Glutamatergic neuron (in vitro differentiated cells): ENCODE measurements around the gene KLHL24. TPM values are rescaled to one million over a fixed set of nuclear protein-coding genes. Genes with fewer than 3 reads are reported as not detected.

Experiments
- DNase-seq: peaks from one replicate; pipeline ENCODE4 v3.0.0; 2022
- H3K27ac Mint-ChIP-seq: one replicate; pipeline ENCODE4 v1.8.0; 2020; ENCODE audit warnings: mild to moderate bottlenecking, mixed read lengths, inconsistent platforms; ENCODE audit not compliant: unreplicated experiment
- H3K27me3 Mint-ChIP-seq: one replicate; pipeline ENCODE4 v1.8.0; 2020; ENCODE audit warnings: mild to moderate bottlenecking, moderate library complexity, mixed read lengths, inconsistent platforms; ENCODE audit not compliant: unreplicated experiment
- H3K36me3 Mint-ChIP-seq: one replicate; pipeline ENCODE4 v1.8.0; 2020; ENCODE audit warnings: mild to moderate bottlenecking, mixed read lengths, inconsistent platforms; ENCODE audit not compliant: unreplicated experiment
- H3K4me1 Mint-ChIP-seq: one replicate; pipeline ENCODE4 v1.8.0; 2020; ENCODE audit warnings: mild to moderate bottlenecking, low read depth, mixed read lengths, inconsistent platforms; ENCODE audit not compliant: unreplicated experiment
- H3K4me3 Mint-ChIP-seq: one replicate; pipeline ENCODE4 v1.8.0; 2020; ENCODE audit warnings: mild to moderate bottlenecking, mixed read lengths, inconsistent platforms; ENCODE audit not compliant: unreplicated experiment
- H3K9me3 Mint-ChIP-seq: one replicate; pipeline ENCODE4 v1.8.0; 2020; ENCODE audit warnings: mild to moderate bottlenecking, moderate library complexity, mixed read lengths, inconsistent platforms; ENCODE audit not compliant: unreplicated experiment
- CTCF ChIP-seq: fragments of 200-600 bp; sonication (generic); IDR thresholded peaks from one replicate; pipeline ENCODE4 v1.5.0; 2021; ENCODE audit not compliant: partially characterized antibody, unreplicated experiment
- total RNA-seq: library from RNA; stranded (reverse); fragmentation: NEBNext Ultra II Directional; extraction: Animal tissue kit (Norgen Biotek cat#: 25700); gene quantifications from one replicate; pipeline ENCODE4 v1.2.1, GENCODE V29; 2021; ENCODE audit not compliant: unreplicated experiment

Gene KLHL24
- total RNA-seq, 1 donor from 2014 or later = 152 TPM

DNA sequence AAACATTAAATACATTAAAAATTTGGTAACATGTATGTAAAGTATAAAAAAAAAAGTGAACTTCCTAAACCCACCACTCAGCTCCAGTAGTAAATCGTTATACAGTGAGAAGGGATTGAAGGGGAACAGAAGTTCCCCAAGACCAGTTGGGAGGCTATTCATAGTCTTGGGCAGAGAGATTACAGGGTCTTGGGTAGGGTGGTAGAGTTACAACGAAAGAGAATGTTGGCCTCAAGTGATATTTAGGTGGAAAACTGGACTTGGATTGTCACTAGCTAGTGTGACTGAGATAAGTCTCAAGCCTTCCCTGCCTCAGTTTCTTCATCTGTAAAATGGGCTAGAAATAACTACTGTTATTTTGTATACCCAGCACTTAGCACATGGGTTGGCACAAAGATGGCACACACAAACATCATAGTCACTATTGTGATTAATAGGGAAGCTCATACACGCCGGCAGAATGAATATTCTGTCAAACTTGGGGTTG lies 61.7 kb downstream of the KLHL24 start:
- Mint-ChIP-seq H3K4me1 (peaks cover 20% of the 10 kb centered on the region), H3K9me3 (peaks cover 6% of the 10 kb centered on the region), H3K27ac (peak overlapping the region; percentile 72), H3K4me3 (peak overlapping the region; percentile 84), H3K27me3 (peaks cover 1% of the 10 kb centered on the region), H3K36me3 (no peaks in the 10 kb centered on the region)
- no peak for DNase-seq
- TF ChIP-seq CTCF = no peak

GRCh38 chr3:183697610-183698317 lies 62.3 kb downstream of the KLHL24 start, which contains the start of gene YEATS2:
TSS of gene YEATS2 (plus strand) at chr3:183697797. CDS start at chr3:183715163, 17,366 bp downstream.
- Mint-ChIP-seq H3K4me3 (peak within 1 kb of the TSS; percentile 95), H3K4me1 (peaks cover 20% of the 10 kb centered on the region), H3K36me3 (no peaks in the 10 kb centered on the region), H3K27ac (peak within 1 kb of the TSS; percentile 91), H3K27me3 (peaks cover 1% of the 10 kb centered on the region), H3K9me3 (peaks cover 6% of the 10 kb centered on the region)
- TF ChIP-seq CTCF = no peak
- peak; percentile 80 for DNase-seq

DNA sequence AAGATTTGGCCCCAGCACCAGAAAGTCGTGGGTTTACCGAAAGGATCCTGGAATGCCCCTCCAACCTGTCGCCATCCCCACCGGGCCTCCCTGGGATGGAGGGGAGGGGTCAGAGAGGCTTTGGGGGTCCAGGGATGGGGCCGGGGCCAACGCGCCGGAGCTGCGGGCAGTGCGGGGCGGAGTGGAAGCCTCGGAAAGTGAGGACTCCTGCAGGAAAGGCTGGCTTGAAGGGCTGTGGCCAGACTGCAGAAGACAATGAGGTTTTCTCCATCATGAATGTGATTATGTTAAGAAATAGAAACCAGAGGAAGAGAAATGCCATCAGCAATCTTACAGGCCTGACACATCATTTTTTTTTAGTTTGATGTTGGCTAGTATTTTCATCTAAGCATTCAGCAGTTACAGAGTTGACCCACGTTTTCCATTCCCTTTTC lies 62.9 kb downstream of the KLHL24 start:
- Mint-ChIP-seq H3K4me1 (peaks cover 20% of the 10 kb centered on the region), H3K9me3 (peaks cover 6% of the 10 kb centered on the region), H3K27me3 (peaks cover 1% of the 10 kb centered on the region), H3K4me3 (peak overlapping the region; percentile 95), H3K27ac (peak overlapping the region; percentile 91), H3K36me3 (no peaks in the 10 kb centered on the region)
- no peak for TF ChIP-seq CTCF
- DNase-seq = peak; percentile 62

DNA sequence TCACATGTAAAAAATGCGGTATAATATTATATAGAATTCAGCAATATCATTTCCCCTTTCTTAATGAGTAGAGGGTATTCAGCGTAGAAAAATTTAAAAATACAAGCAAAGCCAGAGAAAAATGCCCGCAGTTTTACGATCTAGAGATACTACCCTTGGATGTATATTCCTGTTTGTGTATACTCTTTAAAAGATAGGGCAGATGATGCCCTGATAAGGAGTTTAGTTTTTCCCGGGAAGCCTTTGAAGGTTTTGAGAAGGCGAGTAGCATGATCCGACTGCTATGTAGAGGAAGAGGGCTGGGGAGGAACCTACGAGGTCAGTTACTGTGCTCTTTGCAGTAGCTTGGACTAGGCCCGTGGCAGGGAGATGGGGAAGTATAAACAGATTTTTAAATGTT lies 63.3 kb downstream of the KLHL24 start:
- Mint-ChIP-seq H3K9me3 (peaks cover 6% of the 10 kb centered on the region), H3K36me3 (no peaks in the 10 kb centered on the region), H3K27ac (peak overlapping the region; percentile 91), H3K27me3 (peaks cover 1% of the 10 kb centered on the region), H3K4me1 (peaks cover 20% of the 10 kb centered on the region), H3K4me3 (peak overlapping the region; percentile 95)
- TF ChIP-seq CTCF = no peak
- DNase-seq = no peak
